K562 (cell line): ENCODE data around the gene C5AR2. TPM values are rescaled to one million over a fixed set of nuclear protein-coding genes. Genes with fewer than 3 reads are reported as not detected.
A peak's percentile ranks its signal among the peaks of the same experiment; 100 is the strongest.

Experiments
- ATAC-seq: fragments of 200-7000 bp; cut with Tn5 transposase; 3 replicates; pipeline ENCODE4 v1.9.1; 2020; ENCODE audit warnings: moderate library complexity
- BruUV-seq: library from RNA; stranded (reverse); fragments of 400-500 nt; replicated peaks from 2 replicates; lab custom pipeline; 2021; lab: Mats Ljungman, UMichigan
- CTCF ChIA-PET: fragments of 300-600 bp; formaldehyde crosslinking; extraction: SDS; loops from one replicate; lab custom pipeline; 2021; ENCODE audit warnings: low intra/inter-chr PET ratio; lab: Yijun Ruan, JAX
- POLR2A ChIA-PET: fragments of 300-600, 350-650 bp; sonication (Branson Sonifier 250); formaldehyde crosslinking; extraction: SDS; loops from one replicate; lab custom pipeline; 2021; ENCODE audit warnings: antibody characterized with exemption, inconsistent platforms; lab: Yijun Ruan, JAX
- DNase-seq, 4 experiments: peaks; one replicate each; pipeline versions ENCODE4 v3.0.0 to v3.0.0-alpha.2; 2011 to 2018; ENCODE audit warnings: low spot score in 3 of 4, mixed read lengths in 3 of 4; ENCODE audit errors: extremely low read depth in 1 of 4
- FAIRE-seq: peaks from 2 replicates; lab custom pipeline; 2011; peaks lifted over from hg19 to GRCh38; lab: Jason Lieb, UNC
- H2AFZ ChIP-seq: 2 replicates; pipeline ENCODE4 v1.6.0; 2011; ENCODE audit warnings: low read depth, low read length, control low read depth, inconsistent platforms
- H3K27ac ChIP-seq: fragments of 200-600 bp; 3 replicates; pipeline ENCODE4 v1.8.0; 2011; ENCODE audit warnings: low read depth, mild to moderate bottlenecking, control low read depth, inconsistent platforms, low read length, moderate library complexity, mixed read lengths; ENCODE audit errors: extremely low read depth
- H3K27me3 ChIP-seq, 2 experiments: fragments of 300-600 bp in 1 of 2; 2 replicates in 1 of 2; 3 replicates in 1 of 2; pipeline versions ENCODE4 v1.6.0 to v1.8.0; 2011; ENCODE audit warnings: inconsistent platforms in 2 of 2, low read length in 2 of 2, mild to moderate bottlenecking in 1 of 2, mixed read lengths in 1 of 2, moderate library complexity in 1 of 2; ENCODE audit not compliant: control insufficient read depth in 2 of 2, insufficient read depth in 2 of 2
- H3K36me3 ChIP-seq: fragments of 300-600 bp; 3 replicates; pipeline ENCODE4 v1.8.0; 2011; ENCODE audit warnings: mild to moderate bottlenecking, low read length, inconsistent platforms; ENCODE audit not compliant: control insufficient read depth, insufficient read depth
- H3K4me1 ChIP-seq, 2 experiments: fragments of 200-600 bp in 1 of 2; replicated peaks in 1 of 2; 2 replicates in 1 of 2; 3 replicates in 1 of 2; pipeline versions ENCODE4 v1.5.1 to v1.8.0; 2011; ENCODE audit warnings: inconsistent platforms in 2 of 2, low read length in 2 of 2, mild to moderate bottlenecking in 1 of 2, mixed read lengths in 1 of 2, moderate library complexity in 1 of 2; ENCODE audit not compliant: control insufficient read depth in 2 of 2, insufficient read depth in 2 of 2
- H3K4me2 ChIP-seq: 2 replicates; pipeline ENCODE4 v1.6.1; 2011; ENCODE audit warnings: low read length, control low read depth, inconsistent platforms, mixed read lengths; ENCODE audit not compliant: insufficient read depth
- H3K4me3 ChIP-seq: fragments of 200-600 bp; sonication (generic), shearing (Covaris generic); 2 replicates; pipeline ENCODE4 v1.5.1; 2016; ENCODE audit warnings: control low read depth, inconsistent platforms
- H3K79me2 ChIP-seq: fragments of 200-600 bp; 3 replicates; pipeline ENCODE4 v1.8.0; 2011; ENCODE audit warnings: low read length, inconsistent platforms; ENCODE audit not compliant: control insufficient read depth, insufficient read depth
- H3K9ac ChIP-seq, 2 experiments: 2 replicates each; pipeline versions ENCODE4 v1.6.0 to v1.6.1; 2011; ENCODE audit warnings: low read depth in 2 of 2, low read length in 2 of 2, control low read depth in 1 of 2, inconsistent platforms in 1 of 2, mild to moderate bottlenecking in 1 of 2, mixed read lengths in 1 of 2; ENCODE audit not compliant: insufficient read depth in 1 of 2
- H3K9me1 ChIP-seq: one replicate; pipeline ENCODE4 v1.6.0; 2011; ENCODE audit warnings: inconsistent platforms, mild to moderate bottlenecking, low read length, moderate library complexity; ENCODE audit not compliant: control insufficient read depth, insufficient read depth
- H3K9me3 ChIP-seq: replicated peaks from 2 replicates; pipeline ENCODE4 v1.5.1; 2011; ENCODE audit warnings: low read depth, low read length, inconsistent platforms; ENCODE audit not compliant: control insufficient read depth, insufficient read depth
- H4K20me1 ChIP-seq: replicated peaks from 2 replicates; pipeline ENCODE4 v1.6.1; 2011; ENCODE audit warnings: low read length, inconsistent platforms, mixed read lengths; ENCODE audit not compliant: control insufficient read depth, insufficient read depth
- ATF7 ChIP-seq: fragments of 450-650 bp; IDR thresholded peaks from 2 replicates; pipeline ENCODE4 v1.7.1; 2014; ENCODE audit warnings: mild to moderate bottlenecking, moderate library complexity
- RBM25 ChIP-seq: fragments of 200-400 bp; formaldehyde crosslinking; IDR thresholded peaks from 2 replicates; pipeline ENCODE4 v1.6.1; 2018; ENCODE audit warnings: low read length, low read depth, moderate library complexity; ENCODE audit not compliant: severe bottlenecking
- ZNF121 ChIP-seq: sonication (generic); formaldehyde crosslinking; conservative IDR thresholded peaks from 2 replicates; pipeline ENCODE4 v1.8.0; 2022; ENCODE audit warnings: missing genetic modification reagents
- ZNF239 ChIP-seq: fragments of 250-450 bp; sonication (Bioruptor Pico); IDR thresholded peaks from 2 replicates; pipeline ENCODE4 v1.4.0; 2020; ENCODE audit warnings: mild to moderate bottlenecking
- WGBS: fragments of 100-300 bp; shearing (Covaris generic); methylation state at CpG from one replicate; pipeline ENCODE4 v1.1.6; 2016; ENCODE audit warnings: low coverage, mixed read lengths; ENCODE audit not compliant: insufficient coverage; ENCODE audit errors: missing lambda C conversion rate; 5-methylcytosine and 5-hydroxymethylcytosine counted together
- in situ Hi-C: fragments of 300-500 bp; cut with MboI; formaldehyde crosslinking; loops from 4 replicates; pipeline ENCODE4 v1.15.0; 2018; ENCODE audit warnings: inconsistent platforms, mixed read lengths
- intact Hi-C: fragments of 100-400 bp; cut with micrococcal nuclease; formaldehyde crosslinking; loops from 2 replicates; pipeline ENCODE4 v1.14.2; 2022
- polyA plus RNA-seq, 8 experiments: library from polyadenylated mRNA; depleted of rRNA in 4 of 8; stranded (reverse) in 5 of 8; unstranded in 3 of 8; fragments of >200 nt; fragmentation: Nextera tagmentation in 2 of 8; fragmentation: Illumina TruSeq in 1 of 8; extraction: Ambion mirVana in 2 of 8; extraction: Trizol in 1 of 8; gene quantifications; 2 replicates each; pipeline versions ENCODE4 v1.2.1 to v1.2.3, GENCODE V29; 2011 to 2014; ENCODE audit warnings: inconsistent platforms in 1 of 8, missing spikeins in 1 of 8
- total RNA-seq, 7 experiments: library from RNA; depleted of rRNA in 6 of 7; stranded (reverse); fragments of >200 nt in 6 of 7; fragmentation: Illumina TruSeq in 2 of 7; extraction: Trizol in 2 of 7; gene quantifications; 2 replicates each; pipeline versions ENCODE4 v1.2.1 to v1.2.3, GENCODE V29; 2011 to 2021; ENCODE audit warnings: low replicate concordance in 1 of 7
- TF ChIP-seq, protein P1 (sequence below): sonication (generic); formaldehyde crosslinking; IDR thresholded peaks from 2 replicates; pipeline ENCODE4 v1.8.0; 2022; ENCODE audit warnings: mild to moderate bottlenecking, missing genetic modification reagents
- TF ChIP-seq, protein P2 (sequence below): sonication (generic); formaldehyde crosslinking; IDR thresholded peaks from 2 replicates; pipeline ENCODE4 v1.8.0; 2023; ENCODE audit warnings: mild to moderate bottlenecking, missing genetic modification reagents

The C5AR2 gene
- total and polyA plus RNA-seq, 9 of the 15 experiments (the other 6 are each of a cell fraction or from before 2014, with no cell fraction given), result 0.01 to 1.1 (median 0.13) TPM

DNA sequence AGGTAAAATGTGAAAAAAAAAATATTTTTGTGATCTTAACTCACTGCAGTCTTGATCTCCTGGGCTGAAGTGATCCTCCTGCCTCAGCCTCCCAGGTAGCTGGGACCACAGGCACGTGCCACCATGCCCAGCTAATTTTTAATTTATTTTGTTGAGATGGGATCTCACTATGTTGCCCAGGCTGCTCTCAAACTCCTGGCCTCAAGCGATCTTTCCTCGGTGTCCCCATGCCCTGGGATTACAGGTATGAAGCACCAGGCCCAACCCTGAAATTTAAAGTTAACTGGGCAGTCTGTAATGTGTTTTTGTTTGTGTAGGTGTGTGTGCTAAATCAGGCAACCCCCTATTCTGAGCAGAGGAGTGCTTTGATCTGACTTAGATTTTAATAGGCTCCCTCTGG, 25.7 kb upstream of the C5AR2 start:
- 55% methylated on average over 3 of the region's 3 CpGs for WGBS
- Histone ChIP-seq H3K27ac (no peak overlapping the region), H3K4me1 (peaks cover 5 to 13% of the 10 kb centered on the region in 2 experiments; a peak in 3 of 5 replicates), H3K27me3 (no peaks in the 10 kb centered on the region), H2AFZ (no peak overlapping the region), H3K9ac (no peak overlapping the region), H3K9me3 (no peaks in the 10 kb centered on the region), H4K20me1 (no peaks in the 10 kb centered on the region), H3K36me3 (no peaks in the 10 kb centered on the region), H3K4me2 (no peak overlapping the region), H3K9me1 (no peaks in the 10 kb centered on the region), H3K4me3 (no peak overlapping the region), H3K79me2 (no peaks in the 10 kb centered on the region)
- intact Hi-C loops (loop anchor here (5.0 kb wide), 1 partner anchor 41 kb away; the partner anchor contains the start of gene DHX34), in situ Hi-C loops (no loop called here)
- no peak for DNase-seq
- no peak for FAIRE-seq
- POLR2A ChIA-PET, result interaction anchor here (0.7 to 1.2 kb wide), 2 partner anchors 9 to 45 kb away, joined by 3 read pairs; no protein-coding TSS in a partner anchor
- no TSS peak for BruUV-seq
- CTCF ChIA-PET, result interaction anchor here (0.6 kb wide), 1 partner anchor 17 kb away, joined by 3 read pairs; no protein-coding TSS in a partner anchor
- no peak for ATAC-seq
- TF ChIP-seq, protein P1, sequence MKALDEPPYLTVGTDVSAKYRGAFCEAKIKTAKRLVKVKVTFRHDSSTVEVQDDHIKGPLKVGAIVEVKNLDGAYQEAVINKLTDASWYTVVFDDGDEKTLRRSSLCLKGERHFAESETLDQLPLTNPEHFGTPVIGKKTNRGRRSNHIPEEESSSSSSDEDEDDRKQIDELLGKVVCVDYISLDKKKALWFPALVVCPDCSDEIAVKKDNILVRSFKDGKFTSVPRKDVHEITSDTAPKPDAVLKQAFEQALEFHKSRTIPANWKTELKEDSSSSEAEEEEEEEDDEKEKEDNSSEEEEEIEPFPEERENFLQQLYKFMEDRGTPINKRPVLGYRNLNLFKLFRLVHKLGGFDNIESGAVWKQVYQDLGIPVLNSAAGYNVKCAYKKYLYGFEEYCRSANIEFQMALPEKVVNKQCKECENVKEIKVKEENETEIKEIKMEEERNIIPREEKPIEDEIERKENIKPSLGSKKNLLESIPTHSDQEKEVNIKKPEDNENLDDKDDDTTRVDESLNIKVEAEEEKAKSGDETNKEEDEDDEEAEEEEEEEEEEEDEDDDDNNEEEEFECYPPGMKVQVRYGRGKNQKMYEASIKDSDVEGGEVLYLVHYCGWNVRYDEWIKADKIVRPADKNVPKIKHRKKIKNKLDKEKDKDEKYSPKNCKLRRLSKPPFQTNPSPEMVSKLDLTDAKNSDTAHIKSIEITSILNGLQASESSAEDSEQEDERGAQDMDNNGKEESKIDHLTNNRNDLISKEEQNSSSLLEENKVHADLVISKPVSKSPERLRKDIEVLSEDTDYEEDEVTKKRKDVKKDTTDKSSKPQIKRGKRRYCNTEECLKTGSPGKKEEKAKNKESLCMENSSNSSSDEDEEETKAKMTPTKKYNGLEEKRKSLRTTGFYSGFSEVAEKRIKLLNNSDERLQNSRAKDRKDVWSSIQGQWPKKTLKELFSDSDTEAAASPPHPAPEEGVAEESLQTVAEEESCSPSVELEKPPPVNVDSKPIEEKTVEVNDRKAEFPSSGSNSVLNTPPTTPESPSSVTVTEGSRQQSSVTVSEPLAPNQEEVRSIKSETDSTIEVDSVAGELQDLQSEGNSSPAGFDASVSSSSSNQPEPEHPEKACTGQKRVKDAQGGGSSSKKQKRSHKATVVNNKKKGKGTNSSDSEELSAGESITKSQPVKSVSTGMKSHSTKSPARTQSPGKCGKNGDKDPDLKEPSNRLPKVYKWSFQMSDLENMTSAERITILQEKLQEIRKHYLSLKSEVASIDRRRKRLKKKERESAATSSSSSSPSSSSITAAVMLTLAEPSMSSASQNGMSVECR (CRISPR knock-in tag), result no peak
- TF ChIP-seq ZNF121 (CRISPR knock-in tag), result peak; percentile 84
- TF ChIP-seq ATF7, result no peak
- TF ChIP-seq RBM25, result peak; percentile 12
- TF ChIP-seq, protein P2, sequence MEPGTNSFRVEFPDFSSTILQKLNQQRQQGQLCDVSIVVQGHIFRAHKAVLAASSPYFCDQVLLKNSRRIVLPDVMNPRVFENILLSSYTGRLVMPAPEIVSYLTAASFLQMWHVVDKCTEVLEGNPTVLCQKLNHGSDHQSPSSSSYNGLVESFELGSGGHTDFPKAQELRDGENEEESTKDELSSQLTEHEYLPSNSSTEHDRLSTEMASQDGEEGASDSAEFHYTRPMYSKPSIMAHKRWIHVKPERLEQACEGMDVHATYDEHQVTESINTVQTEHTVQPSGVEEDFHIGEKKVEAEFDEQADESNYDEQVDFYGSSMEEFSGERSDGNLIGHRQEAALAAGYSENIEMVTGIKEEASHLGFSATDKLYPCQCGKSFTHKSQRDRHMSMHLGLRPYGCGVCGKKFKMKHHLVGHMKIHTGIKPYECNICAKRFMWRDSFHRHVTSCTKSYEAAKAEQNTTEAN, result no peak
- TF ChIP-seq ZNF239 (CRISPR knock-in tag), result no peak
